Retinal pigment epithelial cell (primary cell): ENCODE results near the gene RSPH1.

Source experiments
- DNase-seq: peaks from one replicate; pipeline ENCODE4 v3.0.0-alpha.2; 2010; ENCODE audit warnings: low read depth
- H3K4me3 ChIP-seq: 2 replicates; pipeline ENCODE4 v1.5.1; 2011; ENCODE audit warnings: mild to moderate bottlenecking, low read length, control low read depth, moderate library complexity
- TF ChIP-seq, protein P1 (sequence below): conservative IDR thresholded peaks from 2 replicates; pipeline ENCODE4 v1.5.1; 2011; ENCODE audit warnings: low read depth, low read length, control low read depth, inconsistent platforms

RSPH1 gene

DNA sequence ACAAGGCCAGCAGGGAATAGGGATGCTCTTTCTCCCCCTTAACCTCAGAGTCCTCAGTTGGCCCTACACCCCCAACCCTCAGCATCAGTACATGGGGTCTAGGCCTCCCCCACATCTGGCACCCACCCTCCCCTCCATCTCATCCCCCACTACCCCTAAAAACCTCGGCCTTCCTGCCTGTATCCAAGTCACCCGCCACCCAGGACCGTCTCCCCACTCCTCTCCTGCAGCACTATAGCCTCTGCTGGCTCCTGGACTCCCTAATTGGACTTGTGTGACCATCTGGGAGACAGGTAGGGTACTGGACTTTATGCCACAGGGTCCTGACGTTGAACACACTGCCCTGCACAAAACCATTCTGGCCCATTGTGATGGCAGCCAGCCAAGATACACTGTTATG lies 6.0 kb downstream of the RSPH1 start:
- no peak overlapping the region for H3K4me3 ChIP-seq
- TF ChIP-seq, protein P1, sequence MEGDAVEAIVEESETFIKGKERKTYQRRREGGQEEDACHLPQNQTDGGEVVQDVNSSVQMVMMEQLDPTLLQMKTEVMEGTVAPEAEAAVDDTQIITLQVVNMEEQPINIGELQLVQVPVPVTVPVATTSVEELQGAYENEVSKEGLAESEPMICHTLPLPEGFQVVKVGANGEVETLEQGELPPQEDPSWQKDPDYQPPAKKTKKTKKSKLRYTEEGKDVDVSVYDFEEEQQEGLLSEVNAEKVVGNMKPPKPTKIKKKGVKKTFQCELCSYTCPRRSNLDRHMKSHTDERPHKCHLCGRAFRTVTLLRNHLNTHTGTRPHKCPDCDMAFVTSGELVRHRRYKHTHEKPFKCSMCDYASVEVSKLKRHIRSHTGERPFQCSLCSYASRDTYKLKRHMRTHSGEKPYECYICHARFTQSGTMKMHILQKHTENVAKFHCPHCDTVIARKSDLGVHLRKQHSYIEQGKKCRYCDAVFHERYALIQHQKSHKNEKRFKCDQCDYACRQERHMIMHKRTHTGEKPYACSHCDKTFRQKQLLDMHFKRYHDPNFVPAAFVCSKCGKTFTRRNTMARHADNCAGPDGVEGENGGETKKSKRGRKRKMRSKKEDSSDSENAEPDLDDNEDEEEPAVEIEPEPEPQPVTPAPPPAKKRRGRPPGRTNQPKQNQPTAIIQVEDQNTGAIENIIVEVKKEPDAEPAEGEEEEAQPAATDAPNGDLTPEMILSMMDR = no peak
- no peak for DNase-seq

DNA sequence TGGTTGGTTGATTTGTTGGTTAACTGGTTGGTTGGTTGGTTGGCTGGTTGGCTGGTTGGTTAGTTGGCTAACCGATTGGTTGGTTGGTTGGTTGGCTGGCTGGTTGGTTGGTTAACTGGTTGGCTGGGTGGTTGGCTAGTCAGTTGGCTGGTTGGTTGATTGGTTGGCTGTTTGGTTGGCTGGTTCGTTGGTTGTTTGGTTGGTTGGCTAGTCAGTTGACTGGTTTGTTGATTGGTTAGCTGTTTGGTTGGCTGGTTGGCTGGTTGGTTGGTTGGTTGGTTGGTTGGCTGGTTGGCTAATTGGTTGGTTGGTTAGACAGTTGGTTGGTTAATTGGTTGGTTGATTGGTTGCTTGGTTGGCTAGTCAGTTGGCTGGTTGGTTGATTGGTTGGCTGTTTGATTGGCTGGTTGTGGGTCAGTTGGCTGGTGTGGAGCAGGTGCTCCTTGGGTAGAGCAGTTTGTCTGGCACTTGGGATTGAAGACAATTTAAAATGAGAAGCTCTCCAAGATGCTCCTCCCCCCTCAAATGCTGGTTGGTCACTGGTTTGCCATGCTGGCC lies 6.9 kb downstream of the RSPH1 start:
- no peak overlapping the region for H3K4me3 ChIP-seq
- TF ChIP-seq, protein P1 = no peak
- DNase-seq = no peak

DNA sequence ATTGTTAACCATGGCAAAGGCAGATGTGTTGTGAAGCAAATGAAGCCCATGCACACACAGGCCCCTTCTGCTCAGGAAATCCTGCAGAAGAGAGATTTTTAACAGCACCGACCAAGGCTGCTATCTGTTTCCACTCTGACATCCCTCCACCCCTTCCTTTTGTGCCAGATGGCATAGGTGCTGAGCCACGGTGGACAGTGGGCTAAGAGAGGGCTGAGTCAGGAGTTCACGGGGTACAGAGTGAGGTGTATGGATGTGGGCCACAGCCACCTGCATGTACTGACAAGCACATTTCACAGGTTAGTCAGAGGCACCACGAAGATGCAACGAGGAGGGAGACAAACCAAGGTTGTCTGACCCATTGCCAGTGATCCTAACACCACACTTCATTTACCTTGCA lies 9.5 kb downstream of the RSPH1 start:
- no peak overlapping the region for H3K4me3 ChIP-seq
- no peak for DNase-seq
- TF ChIP-seq, protein P1 = no peak

DNA sequence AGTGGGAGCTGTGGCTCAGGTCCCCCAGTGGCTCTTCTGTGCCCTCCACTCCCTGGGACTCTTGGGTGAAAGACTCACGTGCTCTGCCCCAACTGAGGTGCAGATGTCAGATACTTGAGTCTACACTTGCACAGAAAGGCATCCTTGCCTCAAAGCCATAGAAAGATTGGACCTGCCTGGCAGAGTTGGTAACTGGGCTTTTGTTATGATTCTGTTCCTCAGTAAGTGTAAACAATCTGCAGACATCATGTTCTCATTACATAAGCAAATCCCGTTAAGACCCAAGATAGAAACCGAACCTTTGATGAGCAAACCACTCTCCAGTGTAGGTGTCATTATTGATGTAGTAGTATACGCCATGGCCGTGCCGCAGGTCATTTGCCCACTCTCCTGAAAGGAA lies 10.0 kb downstream of the RSPH1 start:
- DNase-seq = no peak
- no peak overlapping the region for H3K4me3 ChIP-seq
- TF ChIP-seq, protein P1 = no peak

DNA sequence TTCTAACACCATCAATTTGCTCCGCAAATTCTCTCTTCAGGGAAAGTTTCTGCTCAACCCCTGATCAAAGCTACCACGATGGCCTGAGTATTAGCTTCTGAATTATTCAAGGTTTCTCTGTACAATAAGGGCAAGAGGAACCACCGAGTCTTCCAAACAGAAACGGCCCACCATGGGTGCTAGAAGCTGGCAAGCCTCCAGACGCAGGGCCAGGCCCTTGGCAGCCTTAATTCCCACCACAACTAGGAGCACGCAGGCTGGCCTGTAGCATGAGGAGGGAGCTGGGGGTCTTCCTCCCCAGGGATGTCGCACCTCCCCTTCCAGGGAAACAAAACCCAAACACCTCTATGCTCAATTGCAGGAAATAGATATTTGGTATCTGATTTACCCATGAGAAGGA lies 11.1 kb downstream of the RSPH1 start:
- no peak for DNase-seq
- H3K4me3 ChIP-seq = no peak overlapping the region
- TF ChIP-seq, protein P1 = no peak

DNA sequence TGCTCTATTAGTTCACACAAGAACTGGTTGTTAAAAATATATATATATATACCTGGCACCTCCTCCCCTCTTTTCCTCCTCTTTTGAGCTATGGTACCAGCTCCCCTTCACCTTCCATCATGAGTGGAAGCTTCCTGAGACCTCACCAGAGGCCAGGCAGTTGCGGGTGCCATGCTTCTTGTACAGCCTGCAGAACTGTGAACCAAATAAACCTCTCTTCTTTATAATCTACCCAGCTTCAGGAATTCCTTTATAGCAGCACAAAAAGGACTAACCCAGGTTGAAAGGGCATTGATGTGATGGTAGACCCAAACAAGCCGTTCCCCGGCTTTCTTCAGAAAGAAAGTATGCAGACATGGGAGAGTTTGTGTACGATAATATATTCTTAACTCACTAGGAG lies 14.9 kb downstream of the RSPH1 start:
- TF ChIP-seq, protein P1 = no peak
- H3K4me3 ChIP-seq = no peak overlapping the region
- DNase-seq = no peak

DNA sequence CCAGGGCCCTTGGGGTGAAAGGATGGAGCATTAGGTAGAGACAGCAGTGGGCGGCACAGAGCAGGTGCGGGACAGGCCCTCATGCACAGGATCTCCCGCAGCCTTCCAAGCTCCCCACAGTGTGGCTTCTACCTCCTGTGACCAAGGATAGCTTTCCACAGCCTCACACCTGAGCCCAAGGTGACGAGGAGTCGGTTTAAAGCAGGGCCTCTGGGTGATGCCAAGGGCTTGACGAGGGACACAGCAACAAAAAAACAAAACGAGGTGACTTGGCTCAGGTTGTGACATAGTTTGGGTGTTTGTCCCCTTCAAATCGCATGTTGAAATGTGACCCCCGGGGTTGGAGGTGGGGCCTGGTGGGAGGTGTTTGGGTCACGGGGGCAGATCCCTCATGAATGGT lies 15.3 kb downstream of the RSPH1 start:
- TF ChIP-seq, protein P1 = no peak
- DNase-seq = no peak
- no peak overlapping the region for H3K4me3 ChIP-seq
